ENCODE data around the gene PARD3. TPM values are rescaled to one million over a fixed set of nuclear protein-coding genes. Genes with fewer than 3 reads are reported as not detected.
A peak's percentile ranks its signal among the peaks of the same experiment; 100 is the strongest.

The PARD3 gene
- total and polyA plus RNA-seq, 5 donors, result 10.5 to 40.3 (median 27.8) TPM

GRCh38 chr10:34551295-34551694 is 263.8 kb downstream of the PARD3 start:
- Histone ChIP-seq H3K9me3 (ENCODE audit: control insufficient read depth, low read length) (no peaks in the 10 kb centered on the region), H3K4me3 (ENCODE audit: low read length) (no peak overlapping the region), H3K4me1 (ENCODE audit: control insufficient read depth, insufficient read depth, low read length) (peaks cover 1% of the 10 kb centered on the region), H3K27me3 (ENCODE audit: control insufficient read depth, insufficient read depth) (no peaks in the 10 kb centered on the region), H3K27ac (ENCODE audit: low read length) (no peak overlapping the region)
- intact Hi-C loops (cut with DNase I), result no loop called here
- WGBS, result 96% methylated on average over 4 of the region's 4 CpGs
- no peak for DNase-seq
- no peak for ATAC-seq

- Histone ChIP-seq H3K4me3 (ENCODE audit: low read length) (no peak overlapping the region), H3K27ac (ENCODE audit: low read length) (no peak overlapping the region), H3K4me1 (ENCODE audit: control insufficient read depth, insufficient read depth, low read length) (peaks cover 1% of the 10 kb centered on the region), H3K9me3 (ENCODE audit: control insufficient read depth, low read length) (no peaks in the 10 kb centered on the region), H3K27me3 (ENCODE audit: control insufficient read depth, insufficient read depth) (no peaks in the 10 kb centered on the region)
- WGBS, result 96% methylated on average over 9 of the region's 9 CpGs
- no peak for ATAC-seq
- intact Hi-C loops (cut with DNase I), result no loop called here
- no peak for DNase-seq
Measured at GRCh38 chr10:34549953-34550352, 265.1 kb downstream of the PARD3 start.

- Histone ChIP-seq H3K27ac (ENCODE audit: low read length) (no peak overlapping the region), H3K9me3 (ENCODE audit: control insufficient read depth, low read length) (no peaks in the 10 kb centered on the region), H3K27me3 (ENCODE audit: control insufficient read depth, insufficient read depth) (no peaks in the 10 kb centered on the region), H3K4me1 (ENCODE audit: control insufficient read depth, insufficient read depth, low read length) (peaks cover 1% of the 10 kb centered on the region), H3K4me3 (ENCODE audit: low read length) (no peak overlapping the region)
- no peak for ATAC-seq
- 93% methylated on average over 3 of the region's 3 CpGs for WGBS
- DNase-seq, result no peak
- intact Hi-C loops (cut with DNase I), result no loop called here
Measured at GRCh38 chr10:34549001-34549400, 266.1 kb downstream of the PARD3 start.

GRCh38 chr10:34548466-34548865 is 266.6 kb downstream of the PARD3 start:
- Histone ChIP-seq H3K4me1 (ENCODE audit: control insufficient read depth, insufficient read depth, low read length) (peaks cover 1% of the 10 kb centered on the region), H3K27ac (ENCODE audit: low read length) (no peak overlapping the region), H3K27me3 (ENCODE audit: control insufficient read depth, insufficient read depth) (no peaks in the 10 kb centered on the region), H3K9me3 (ENCODE audit: control insufficient read depth, low read length) (no peaks in the 10 kb centered on the region), H3K4me3 (ENCODE audit: low read length) (no peak overlapping the region)
- ATAC-seq (no peak), DNase-seq (no peak)
- intact Hi-C loops (cut with DNase I), result no loop called here
- WGBS, result 66% methylated on average over 4 of the region's 4 CpGs

- no peak for DNase-seq
- 90% methylated on average over 2 of the region's 2 CpGs for WGBS
- no peak overlapping the region for H3K27ac ChIP-seq (ENCODE audit: low read length)
- peaks cover 1% of the 10 kb centered on the region for H3K4me1 ChIP-seq (ENCODE audit: control insufficient read depth, insufficient read depth, low read length)
- H3K27me3 ChIP-seq (ENCODE audit: control insufficient read depth, insufficient read depth), result no peaks in the 10 kb centered on the region
- H3K4me3 ChIP-seq (ENCODE audit: low read length), result no peak overlapping the region
- intact Hi-C loops (cut with DNase I), result no loop called here
- H3K9me3 ChIP-seq (ENCODE audit: control insufficient read depth, low read length), result no peaks in the 10 kb centered on the region
- ATAC-seq, result no peak
Measured at GRCh38 chr10:34547695-34548094, 267.4 kb downstream of the PARD3 start.

GRCh38 chr10:34547291-34547690 is 267.8 kb downstream of the PARD3 start:
- H3K4me1 ChIP-seq (ENCODE audit: control insufficient read depth, insufficient read depth, low read length), result peaks cover 1% of the 10 kb centered on the region
- intact Hi-C loops (cut with DNase I), result no loop called here
- ATAC-seq (no peak), DNase-seq (no peak)
- no peak overlapping the region for H3K27ac ChIP-seq (ENCODE audit: low read length)
- no peak overlapping the region for H3K4me3 ChIP-seq (ENCODE audit: low read length)
- H3K9me3 ChIP-seq (ENCODE audit: control insufficient read depth, low read length), result no peaks in the 10 kb centered on the region
- 71% methylated on average over 5 of the region's 5 CpGs for WGBS
- no peaks in the 10 kb centered on the region for H3K27me3 ChIP-seq (ENCODE audit: control insufficient read depth, insufficient read depth)

- no peak overlapping the region for H3K27ac ChIP-seq (ENCODE audit: low read length)
- H3K27me3 ChIP-seq (ENCODE audit: control insufficient read depth, insufficient read depth), result no peaks in the 10 kb centered on the region
- no peak overlapping the region for H3K4me3 ChIP-seq (ENCODE audit: low read length)
- intact Hi-C loops (cut with DNase I), result no loop called here
- no peak for DNase-seq
- H3K9me3 ChIP-seq (ENCODE audit: control insufficient read depth, low read length), result no peaks in the 10 kb centered on the region
- peaks cover 7% of the 10 kb centered on the region for H3K4me1 ChIP-seq (ENCODE audit: control insufficient read depth, insufficient read depth, low read length)
- ATAC-seq, result no peak
Measured at GRCh38 chr10:34544400-34544799, 270.7 kb downstream of the PARD3 start.

- no peak for DNase-seq
- no peak overlapping the region for H3K27ac ChIP-seq (ENCODE audit: low read length)
- H3K4me3 ChIP-seq (ENCODE audit: low read length), result no peak overlapping the region
- intact Hi-C loops (cut with DNase I), result no loop called here
- H3K9me3 ChIP-seq (ENCODE audit: control insufficient read depth, low read length), result no peaks in the 10 kb centered on the region
- no peaks in the 10 kb centered on the region for H3K27me3 ChIP-seq (ENCODE audit: control insufficient read depth, insufficient read depth)
- ATAC-seq, result no peak
- peaks cover 6% of the 10 kb centered on the region for H3K4me1 ChIP-seq (ENCODE audit: control insufficient read depth, insufficient read depth, low read length)
- WGBS, result 73% methylated on average over 2 of the region's 2 CpGs
Measured at GRCh38 chr10:34543716-34544115, 271.4 kb downstream of the PARD3 start.

- H3K27ac ChIP-seq (ENCODE audit: low read length), result no peak overlapping the region
- 94% methylated on average over 7 of the region's 7 CpGs for whole genome bisulfite sequencing
Measured at GRCh38 chr10:34540492-34540891, 274.6 kb downstream of the PARD3 start.

GRCh38 chr10:34539533-34540315 is 275.4 kb downstream of the PARD3 start:
- Histone ChIP-seq H3K27me3 (ENCODE audit: control insufficient read depth, insufficient read depth) (no peaks in the 10 kb centered on the region), H3K4me1 (ENCODE audit: control insufficient read depth, insufficient read depth, low read length) (peaks cover 6% of the 10 kb centered on the region), H3K4me3 (ENCODE audit: low read length) (peak overlapping the region; percentile 22), H3K27ac (ENCODE audit: low read length) (peak overlapping the region; percentile 78), H3K9me3 (ENCODE audit: control insufficient read depth, low read length) (no peaks in the 10 kb centered on the region)
- 65% methylated on average over 13 of the region's 13 CpGs for WGBS
- no peak for DNase-seq
- intact Hi-C loops (cut with DNase I), result loop anchor here in 1 of 4 donors (10.0 kb wide), 1 partner anchor 85 kb away; no protein-coding TSS in a partner anchor
- ATAC-seq, result peak; percentile 82 to 91

More at GRCh38 chr10:34540492-34540891, 274.6 kb downstream of the PARD3 start:
- no peak overlapping the region for H3K4me3 ChIP-seq (ENCODE audit: low read length)
- H3K9me3 ChIP-seq (ENCODE audit: control insufficient read depth, low read length), result no peaks in the 10 kb centered on the region
- no peaks in the 10 kb centered on the region for H3K27me3 ChIP-seq (ENCODE audit: control insufficient read depth, insufficient read depth)
- DNase-seq (no peak), ATAC-seq (no peak)
- H3K4me1 ChIP-seq (ENCODE audit: control insufficient read depth, insufficient read depth, low read length), result peaks cover 6% of the 10 kb centered on the region
- intact Hi-C loops (cut with DNase I), result no loop called here

- H3K27me3 ChIP-seq (ENCODE audit: control insufficient read depth, insufficient read depth), result no peaks in the 10 kb centered on the region
- H3K27ac ChIP-seq (ENCODE audit: low read length), result no peak overlapping the region
- H3K4me3 ChIP-seq (ENCODE audit: low read length), result no peak overlapping the region
- WGBS, result 62% methylated on average over 10 of the region's 10 CpGs
- ATAC-seq, result peak in 1 of 2 donors; percentile 10
- intact Hi-C loops (cut with DNase I), result loop anchor here in 1 of 4 donors (10.0 kb wide), 1 partner anchor 86 kb away; no protein-coding TSS in a partner anchor
- no peaks in the 10 kb centered on the region for H3K9me3 ChIP-seq (ENCODE audit: control insufficient read depth, low read length)
- H3K4me1 ChIP-seq (ENCODE audit: control insufficient read depth, insufficient read depth, low read length), result peaks cover 6% of the 10 kb centered on the region
- no peak for DNase-seq
Measured at GRCh38 chr10:34538281-34538829, 276.7 kb downstream of the PARD3 start.
